Islet precursor cell (in vitro differentiated cells): Measurements from ENCODE around the gene LPO.

Source experiments
- DNase-seq: peaks from one replicate; pipeline ENCODE4 v3.0.0-alpha.2; 2018

The LPO gene

DNA sequence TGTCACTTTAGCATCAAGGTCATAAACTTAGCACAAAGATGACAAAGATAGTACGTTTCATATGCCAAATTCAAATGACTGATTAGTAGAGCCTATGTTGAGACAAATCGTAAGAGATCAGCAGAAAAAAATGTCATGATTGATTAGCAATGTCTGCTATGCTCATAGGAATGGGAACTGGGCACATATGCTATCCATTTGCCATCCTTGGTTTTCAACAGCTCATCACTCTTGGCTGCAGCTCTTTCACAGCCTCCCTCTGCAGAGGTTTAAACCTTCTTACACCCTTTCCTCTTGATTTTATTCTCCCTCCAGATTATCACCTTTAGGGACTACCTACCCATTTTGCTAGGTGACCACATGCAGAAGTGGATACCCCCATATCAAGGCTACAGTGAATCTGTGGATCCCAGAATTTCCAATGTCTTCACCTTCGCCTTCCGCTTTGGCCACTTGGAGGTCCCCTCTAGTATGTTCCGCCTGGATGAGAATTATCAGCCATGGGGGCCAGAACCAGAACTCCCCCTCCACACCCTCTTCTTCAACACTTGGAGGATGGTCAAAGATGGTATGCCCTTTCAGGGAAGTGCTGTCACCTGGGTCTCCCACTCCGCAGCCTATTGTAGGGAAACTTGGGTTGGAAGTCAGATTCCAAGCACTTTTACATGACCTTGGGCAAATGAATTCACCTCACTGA, 26.2 kb downstream of the LPO start:
- no peak for DNase-seq

DNA sequence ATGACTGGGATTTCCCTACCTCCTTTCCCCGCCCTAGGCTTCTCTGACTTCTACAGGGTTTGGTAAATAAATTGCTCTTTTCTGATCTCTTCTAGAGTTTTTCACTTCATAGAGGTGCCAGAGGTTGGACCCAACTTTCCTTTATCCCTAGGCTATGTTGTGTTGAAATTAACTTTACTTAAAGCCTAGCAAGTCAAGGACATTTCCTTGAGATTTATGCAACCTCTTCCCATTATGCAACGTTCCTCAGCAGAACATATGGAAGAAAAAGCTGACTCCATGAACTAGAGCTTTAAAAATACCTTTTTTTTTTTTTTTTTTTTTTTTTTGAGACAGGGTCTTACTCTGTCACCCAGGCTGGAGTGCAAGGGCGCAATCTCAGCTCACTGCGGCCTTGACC, 26.9 kb downstream of the LPO start:
- DNase-seq, result no peak

DNA sequence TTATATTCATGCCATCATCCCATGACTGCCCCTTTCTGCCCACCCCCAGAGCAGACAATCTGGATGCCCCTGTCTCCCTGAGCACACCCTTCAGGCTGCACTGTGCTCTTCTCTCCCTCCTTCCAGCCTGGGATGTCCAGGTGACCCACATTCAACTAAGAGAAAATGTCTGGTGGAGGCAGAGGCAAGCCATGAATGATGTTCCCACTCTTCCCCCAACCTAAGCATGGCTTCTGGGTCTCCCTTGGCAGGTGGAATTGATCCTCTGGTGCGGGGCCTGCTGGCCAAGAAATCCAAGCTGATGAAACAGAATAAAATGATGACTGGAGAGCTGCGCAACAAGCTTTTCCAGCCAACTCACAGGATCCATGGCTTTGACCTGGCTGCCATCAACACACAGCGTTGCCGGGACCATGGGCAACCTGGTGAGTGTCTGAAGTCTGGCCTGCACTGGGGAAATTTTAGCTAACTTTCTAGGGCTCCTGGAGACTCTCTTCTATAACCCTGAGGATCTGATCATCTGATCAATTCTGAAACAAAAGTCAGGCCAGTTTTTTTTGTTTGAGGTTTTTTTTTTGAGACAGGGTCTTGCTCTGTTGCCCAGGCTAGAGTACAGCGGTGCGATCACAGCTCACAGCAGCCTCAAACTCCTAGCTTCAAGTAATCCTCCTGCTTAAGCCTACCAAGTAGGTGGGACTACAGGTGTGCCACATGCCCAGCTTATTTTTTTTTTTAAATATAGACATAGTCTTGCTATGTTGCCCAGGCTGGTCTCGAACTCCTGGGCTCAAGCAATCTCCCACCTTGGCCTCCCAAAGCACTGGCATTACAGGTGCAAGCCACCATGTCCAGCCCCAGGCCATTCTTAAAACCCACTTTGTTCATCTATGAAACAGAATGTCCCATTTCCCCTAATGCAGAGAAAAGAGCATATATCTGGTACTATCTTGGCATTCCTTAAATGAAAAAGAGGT, 27.8 kb downstream of the LPO start:
- DNase-seq, result no peak

DNA sequence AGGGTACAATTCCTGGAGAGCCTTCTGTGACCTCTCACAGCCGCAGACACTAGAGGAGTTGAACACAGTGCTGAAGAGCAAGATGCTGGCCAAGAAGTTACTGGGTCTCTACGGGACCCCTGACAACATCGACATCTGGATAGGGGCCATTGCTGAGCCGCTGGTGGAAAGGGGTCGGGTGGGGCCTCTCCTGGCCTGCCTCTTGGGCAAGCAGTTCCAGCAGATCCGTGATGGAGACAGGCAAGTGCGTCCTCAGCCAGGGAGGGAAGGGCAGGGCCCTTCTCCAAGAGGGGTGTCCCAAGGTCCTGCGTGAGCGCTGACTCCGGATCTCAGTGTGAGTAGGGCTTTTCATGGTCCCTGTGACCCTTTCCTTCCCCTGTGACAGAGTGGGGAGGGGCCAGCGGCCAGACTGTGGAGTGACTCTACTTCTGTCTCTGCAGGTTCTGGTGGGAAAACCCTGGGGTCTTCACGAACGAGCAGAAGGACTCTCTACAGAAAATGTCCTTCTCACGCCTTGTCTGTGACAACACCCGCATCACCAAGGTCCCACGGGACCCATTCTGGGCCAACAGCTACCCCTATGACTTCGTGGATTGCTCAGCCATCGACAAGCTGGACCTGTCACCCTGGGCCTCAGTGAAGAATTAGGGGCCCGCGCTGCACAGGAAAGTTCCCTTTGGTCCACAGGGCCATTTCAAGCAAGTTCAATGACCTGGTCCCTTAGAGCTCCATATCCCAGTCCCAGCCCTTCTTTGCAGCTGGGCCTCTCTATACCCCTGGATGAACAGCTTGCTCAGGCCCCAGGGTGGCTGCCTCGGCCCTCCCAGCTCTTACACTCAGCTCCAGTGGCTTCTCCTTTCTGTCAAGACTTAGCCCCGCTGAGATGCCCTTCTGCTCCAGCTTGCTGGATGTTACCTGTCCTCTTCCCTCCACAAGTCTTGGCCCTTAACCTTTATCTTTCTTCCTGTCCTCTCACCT, 29.3 kb downstream of the LPO start:
- DNase-seq, result no peak

DNA sequence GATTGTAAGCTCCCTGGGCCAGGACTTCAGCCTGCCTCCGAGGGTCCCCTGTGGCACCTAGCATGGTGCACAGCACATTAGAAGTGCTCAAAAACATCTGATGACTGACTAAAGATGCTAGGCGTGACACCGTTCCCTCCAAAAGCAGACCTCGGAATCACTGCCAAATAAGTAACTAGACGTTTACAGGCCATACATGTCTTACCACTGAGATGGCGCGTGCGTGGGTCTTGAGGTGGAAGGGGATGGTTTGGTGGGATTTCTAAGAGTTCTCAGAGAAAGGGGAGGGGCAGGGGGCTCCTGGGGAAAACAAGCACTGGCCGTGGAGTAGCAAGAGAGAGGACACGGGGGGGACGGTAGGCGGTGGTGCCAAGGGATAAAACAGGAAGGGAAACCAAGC, 29.9 kb downstream of the LPO start:
- no peak for DNase-seq

DNA sequence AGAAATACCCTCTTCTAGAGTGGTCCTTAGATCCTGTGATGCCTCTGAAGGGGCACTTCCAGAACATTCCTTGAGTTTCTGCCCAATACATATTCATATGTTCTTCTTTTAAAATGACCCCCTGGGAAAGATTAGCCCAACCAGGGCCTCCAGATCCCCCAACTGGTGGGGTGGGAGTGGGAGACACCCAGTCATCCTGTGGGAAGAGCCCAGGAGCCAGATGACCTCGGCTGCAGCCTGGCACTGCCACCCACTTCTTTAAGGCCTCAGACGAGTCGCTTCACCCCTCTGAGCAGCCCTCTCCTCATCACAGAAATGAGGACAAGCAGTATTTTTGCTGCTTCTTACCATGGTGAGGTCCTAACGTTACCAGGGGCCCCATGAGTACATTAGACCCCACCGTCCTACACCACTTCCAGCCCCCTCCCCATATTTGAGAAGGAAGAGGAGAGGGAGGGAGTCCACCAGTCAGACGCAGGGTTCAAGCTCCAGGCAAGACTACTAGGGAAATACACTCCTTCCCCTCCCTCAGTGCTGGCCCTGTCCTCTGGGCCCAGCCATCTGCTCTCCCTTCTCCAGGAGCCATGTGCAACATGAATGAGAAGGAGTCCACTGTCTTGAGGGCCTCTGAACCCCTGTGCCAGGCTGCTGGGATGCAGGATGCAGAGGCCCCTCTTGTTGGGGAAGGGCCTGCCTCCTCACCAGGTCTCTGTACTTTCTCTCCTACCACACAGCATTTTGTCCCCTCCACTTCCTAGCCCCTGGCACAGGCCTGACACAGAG, 30.6 kb downstream of the LPO start:
- DNase-seq, result no peak

DNA sequence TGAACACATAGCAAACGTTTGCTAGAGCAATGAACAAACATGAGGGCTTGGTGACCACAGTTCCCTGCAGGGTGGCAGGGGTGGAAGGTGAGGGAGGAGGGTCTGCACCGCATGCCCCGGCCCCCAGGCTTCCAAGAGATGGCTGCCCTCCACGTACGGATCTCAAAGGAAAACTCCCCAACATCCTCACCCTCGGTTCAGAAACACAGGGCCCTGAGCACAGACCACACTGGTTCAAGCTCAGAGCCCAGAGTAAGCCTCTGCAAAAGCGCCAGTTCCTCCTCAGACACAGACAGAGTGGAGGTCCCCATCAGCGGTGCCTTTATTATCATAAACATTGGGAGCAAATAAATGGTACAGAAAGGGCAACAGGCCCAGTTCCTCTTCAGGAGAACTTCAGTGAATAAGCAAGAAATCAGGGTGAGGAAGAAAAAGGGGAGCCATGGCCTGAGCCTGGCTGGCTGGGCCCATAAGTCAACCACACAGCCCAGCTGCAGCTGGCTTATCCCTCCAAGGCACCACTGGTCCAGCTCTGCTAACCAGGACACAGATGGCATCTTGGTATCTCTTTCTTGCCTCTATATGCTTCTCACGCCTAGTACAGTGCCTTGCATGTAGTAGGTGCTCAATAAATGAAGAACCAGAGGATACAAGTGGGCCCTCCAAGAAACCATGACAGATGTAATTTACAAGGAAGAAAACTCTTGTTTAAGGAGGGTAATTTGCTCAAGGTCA, 31.3 kb downstream of the LPO start:
- DNase-seq, result no peak

DNA sequence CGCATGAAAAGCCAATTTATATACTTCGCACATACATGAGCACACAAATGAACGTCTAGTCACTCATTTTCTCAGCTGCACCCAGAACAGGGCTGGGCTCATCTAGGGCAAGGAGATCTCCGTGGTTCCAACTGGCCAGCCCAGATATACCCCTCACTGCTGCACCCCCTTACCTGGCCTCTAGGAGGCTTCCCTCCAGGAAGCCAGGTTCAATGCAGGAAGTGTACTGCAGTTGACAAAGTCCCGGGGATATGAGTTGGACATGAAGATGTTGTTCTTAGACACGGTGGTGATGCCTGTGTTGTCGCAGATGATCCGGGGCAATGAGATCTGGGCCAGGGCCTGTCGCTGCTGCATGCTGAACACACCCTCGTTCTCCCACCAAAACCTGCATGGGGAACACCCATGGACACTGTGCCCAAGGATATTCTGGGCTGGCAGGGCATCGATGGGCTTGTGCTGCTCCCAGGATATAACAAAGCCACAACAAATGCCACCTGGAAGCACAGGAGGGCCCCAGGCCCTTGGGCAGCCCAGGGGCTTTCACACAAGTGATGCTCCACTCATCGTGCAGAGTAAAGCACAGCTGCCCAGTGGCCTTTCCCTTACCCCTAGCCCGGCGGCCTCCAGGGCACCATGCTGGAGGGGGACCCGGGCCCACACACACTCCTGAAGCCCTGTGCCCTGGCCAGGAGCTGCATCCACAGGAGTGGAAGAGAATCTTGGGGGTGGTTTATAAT, 32.3 kb downstream of the LPO start:
- DNase-seq, result no peak

DNA sequence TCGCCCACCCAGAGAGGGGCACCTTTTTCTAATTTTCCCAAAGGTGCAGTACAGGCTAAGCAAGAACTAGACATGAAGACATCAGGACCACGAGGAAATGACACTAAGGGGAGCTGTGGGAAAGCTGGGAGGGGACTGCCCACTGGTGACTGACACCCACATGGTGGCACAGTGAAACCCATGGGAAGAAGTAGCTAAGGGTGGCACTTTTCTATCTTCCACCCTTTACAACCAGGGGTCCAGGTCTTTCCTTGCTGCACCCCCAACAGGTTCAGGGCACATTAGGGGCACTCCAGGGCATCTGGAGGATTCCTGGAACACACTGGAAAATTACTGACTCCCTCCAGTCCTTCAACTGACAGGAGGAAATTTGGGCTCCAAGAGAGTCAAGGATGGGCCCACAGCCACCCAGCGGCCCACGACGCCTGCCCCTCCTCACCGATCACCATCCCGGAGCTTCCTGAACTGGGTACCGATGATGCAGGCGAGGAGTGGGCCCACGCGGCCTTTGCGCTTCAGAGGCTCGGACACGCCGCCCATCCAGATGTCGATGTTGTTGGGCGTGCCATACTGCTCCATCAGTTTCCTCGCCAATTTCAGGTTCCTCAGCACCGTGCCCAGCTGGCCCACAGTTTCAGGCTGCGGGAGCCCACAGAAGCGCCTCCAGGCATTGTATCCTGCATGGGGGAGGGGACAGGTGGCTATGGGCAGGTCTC, 33.0 kb downstream of the LPO start:
- no peak for DNase-seq

DNA sequence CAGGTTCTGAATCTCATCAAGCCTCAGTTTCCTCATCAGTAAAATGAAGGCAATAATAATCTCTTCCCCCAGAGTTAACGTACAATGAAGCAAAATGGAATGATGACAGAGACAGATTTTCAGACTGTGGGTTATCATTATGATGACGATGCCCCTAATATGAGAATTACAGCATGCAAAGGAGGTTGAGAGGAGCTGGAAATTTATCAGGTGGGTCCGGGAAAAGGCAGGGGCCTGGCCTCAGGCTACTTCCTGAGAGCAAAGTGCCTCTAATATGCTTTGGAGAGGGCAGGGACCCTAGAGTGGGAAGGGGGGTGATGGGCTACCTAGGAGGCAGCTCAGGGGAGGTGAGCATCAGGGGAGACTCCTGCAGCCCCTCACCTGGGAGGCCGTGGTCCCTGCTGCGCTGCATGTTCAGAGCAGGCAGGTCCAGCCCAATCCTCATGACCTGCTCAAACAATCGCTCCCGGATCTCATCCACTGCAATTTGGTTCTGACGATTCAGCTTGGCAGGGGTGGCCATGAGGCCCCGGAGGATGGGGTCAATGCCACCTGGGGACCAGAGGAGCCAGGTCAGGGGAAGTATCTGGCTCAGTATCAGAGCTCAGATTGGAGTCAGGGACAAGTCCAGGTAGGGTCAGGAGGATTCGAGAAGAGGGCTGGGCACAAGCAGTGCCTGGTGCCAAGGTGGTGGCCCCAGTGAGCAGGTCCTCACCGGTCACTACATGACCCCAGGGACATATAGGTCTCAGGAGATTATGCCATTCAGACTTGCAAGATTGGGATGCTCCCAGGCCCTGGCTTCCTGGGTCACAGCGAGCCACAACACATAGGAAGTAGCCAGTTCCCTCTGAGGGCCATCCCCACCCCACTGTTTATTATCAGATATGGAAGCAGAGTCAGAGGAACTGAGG, 34.2 kb downstream of the LPO start:
- no peak for DNase-seq

DNA sequence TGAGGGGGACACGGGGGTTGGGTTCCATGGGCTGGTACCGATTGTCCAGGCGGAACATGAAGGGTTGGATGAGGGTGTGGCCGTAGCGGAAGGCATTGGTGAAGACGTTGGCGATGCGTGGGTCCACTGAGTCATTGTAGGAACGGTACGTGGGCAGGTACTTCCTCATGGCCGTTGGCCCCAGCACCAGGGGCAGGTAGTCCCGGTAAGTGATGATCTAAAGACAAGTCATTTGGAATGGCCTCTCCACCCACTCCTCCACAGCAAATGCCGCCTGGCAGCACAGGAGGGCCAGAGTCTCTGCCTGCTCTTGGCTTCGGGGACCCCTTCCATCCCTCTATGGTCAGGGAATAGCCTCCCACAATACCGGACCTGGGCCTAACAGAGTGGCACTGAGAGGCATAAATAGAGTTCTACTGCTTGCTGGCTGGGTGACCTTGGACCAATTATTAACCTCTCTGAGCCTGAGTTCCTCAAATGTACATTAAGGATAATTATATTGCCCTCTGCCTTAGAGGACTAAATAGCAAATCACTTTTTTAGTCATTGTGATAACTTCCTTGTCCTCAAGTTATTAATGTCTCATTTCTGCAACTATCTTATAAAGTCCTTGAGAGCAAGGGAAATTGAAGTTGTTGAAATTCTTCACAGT, 35.2 kb downstream of the LPO start:
- no peak for DNase-seq

DNA sequence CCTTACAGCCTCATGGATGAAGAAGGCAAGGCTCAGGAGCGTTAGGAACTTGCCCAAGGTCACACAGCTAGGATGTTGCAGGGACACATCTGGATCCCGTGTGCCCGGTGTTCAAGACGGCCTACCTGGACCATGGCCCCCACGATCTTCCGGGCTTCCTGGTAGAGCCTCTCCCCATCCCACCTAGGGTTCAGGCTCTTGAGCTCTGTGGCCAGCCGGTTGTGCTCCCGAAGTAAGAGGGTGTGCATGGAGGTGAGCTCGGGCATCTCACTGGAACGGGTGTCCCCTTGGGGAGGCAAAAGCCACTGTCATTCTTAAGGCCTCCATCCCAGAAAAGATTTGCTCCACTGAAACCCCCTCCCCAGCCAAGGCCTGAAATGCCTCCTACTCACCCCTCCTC, 37.0 kb downstream of the LPO start:
- no peak for DNase-seq

DNA sequence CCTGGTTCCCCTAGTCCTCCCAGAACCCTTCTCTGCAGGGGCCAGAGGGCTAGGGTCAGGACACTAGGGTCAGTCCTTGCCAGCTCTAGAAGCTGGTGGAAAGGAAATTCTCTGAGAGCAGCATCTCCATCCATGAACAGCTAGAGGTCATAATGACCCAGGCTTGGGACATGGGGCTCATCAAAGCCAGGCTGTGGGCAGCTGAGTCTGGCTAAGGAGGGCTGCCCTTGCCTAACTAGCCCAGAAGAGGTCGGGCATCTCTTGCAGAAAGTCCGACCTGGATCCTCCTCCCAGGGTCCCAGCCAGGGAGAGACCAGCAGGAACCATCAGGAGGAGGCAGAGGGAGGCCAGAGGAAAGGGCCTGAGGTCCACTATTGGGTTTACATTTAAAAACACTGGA, 38.0 kb downstream of the LPO start:
- no peak for DNase-seq

DNA sequence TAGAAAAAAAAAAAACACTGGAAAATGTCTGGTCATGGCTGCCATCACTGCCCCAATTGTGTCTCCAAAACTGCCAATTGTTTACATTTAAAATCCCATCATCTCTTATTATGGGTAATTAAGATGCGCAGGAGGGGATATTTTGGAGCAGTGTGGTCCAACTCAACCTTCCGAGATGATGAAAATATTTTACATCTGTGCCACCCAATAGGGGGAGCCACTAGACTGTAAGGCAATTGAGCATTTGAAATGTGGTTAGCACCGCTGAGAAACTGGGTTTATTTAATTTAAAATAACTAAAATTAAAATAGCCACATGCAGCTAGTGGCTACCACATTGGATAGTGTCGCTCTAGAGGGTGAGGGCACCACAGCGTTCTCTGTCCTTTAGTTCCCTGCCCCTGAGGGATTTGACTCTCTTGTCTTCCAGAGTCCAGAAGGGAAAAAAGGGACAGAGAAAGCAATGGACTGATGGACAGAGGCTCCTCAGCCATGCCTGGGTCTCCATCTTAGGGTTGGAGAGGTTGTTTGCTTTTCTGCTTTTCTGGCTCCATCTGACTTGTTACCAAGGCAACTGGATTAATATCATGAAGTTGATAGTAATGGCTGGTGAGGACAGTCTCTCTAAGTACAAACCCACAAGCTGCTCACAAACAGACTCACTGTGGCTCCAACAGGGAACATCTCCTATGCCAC, 38.9 kb downstream of the LPO start:
- DNase-seq, result no peak

DNA sequence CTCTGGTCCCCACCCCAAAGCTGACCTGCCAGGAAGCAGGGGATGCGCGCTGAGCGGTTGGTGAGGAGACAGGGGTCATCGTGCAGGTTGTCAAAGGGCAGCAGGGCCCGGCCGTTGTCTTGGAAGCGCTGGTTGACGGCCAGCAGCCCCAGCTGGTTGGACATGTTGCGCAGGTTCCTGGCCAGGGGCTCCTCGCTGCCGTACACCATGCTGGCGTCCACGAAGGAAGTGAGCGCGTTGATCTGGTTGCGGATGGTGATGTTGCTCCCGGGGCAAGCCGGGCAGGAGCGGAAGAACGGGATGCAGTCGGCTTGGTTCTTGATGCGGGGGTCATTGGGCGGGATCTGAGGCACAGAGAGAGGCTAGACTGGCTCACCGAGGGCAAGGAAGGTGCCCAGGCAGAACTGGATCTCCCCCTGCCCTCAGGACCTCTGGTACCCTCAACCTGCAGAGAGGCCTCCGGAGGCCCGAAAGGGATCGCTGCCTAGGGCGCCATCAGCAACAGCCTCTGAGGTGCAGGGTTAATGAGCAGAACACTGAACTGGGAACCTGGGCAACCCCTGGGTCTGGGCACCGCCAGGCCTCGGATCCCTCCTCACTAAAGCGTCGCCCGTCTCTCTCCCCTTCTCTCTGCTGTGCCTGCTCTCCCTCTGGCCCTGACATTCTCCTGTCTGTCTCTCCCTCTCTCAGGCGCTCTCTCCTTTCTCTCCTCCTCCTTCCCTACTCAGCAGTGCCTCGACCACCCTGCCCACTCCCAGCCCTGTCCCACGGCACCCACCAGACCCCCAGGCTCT, 39.6 kb downstream of the LPO start:
- no peak for DNase-seq

DNA sequence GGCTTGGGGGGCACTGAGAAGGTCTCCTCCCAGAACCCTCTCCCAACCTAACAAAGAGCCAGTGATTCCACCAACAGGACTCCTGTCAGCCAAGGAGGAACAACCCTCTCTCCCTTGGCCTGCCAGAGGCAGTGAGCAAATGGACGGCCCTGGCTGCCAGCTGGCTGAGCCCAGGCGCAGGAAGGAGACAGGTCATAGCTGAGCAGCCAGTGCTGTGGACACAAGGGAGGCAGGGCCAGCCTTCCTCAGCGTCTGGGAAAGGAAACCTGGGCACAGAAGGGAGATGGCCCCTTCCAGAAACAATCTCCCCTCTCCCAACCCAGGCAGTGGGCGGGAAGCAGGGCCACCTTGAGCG, 40.3 kb downstream of the LPO start:
- DNase-seq, result no peak
